Measurements from ENCODE around the gene SLC35E3.

- TF ChIP-seq, protein P1, sequence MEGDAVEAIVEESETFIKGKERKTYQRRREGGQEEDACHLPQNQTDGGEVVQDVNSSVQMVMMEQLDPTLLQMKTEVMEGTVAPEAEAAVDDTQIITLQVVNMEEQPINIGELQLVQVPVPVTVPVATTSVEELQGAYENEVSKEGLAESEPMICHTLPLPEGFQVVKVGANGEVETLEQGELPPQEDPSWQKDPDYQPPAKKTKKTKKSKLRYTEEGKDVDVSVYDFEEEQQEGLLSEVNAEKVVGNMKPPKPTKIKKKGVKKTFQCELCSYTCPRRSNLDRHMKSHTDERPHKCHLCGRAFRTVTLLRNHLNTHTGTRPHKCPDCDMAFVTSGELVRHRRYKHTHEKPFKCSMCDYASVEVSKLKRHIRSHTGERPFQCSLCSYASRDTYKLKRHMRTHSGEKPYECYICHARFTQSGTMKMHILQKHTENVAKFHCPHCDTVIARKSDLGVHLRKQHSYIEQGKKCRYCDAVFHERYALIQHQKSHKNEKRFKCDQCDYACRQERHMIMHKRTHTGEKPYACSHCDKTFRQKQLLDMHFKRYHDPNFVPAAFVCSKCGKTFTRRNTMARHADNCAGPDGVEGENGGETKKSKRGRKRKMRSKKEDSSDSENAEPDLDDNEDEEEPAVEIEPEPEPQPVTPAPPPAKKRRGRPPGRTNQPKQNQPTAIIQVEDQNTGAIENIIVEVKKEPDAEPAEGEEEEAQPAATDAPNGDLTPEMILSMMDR (IDR thresholded peaks at IDR 0.05): no peak
- no peak for TF ChIP-seq POLR2AphosphoS5 (IDR thresholded peaks at IDR 0.05)
- TF ChIP-seq POLR2A (IDR thresholded peaks at IDR 0.05): no peak
These were observed 47.5 kb downstream of the SLC35E3 start for GRCh38 chr12:68793436-68793835.

Measured in breast epithelium (tissue), 3 donors.